ENCODE results near the gene OR6A2. TPM values are rescaled to one million over a fixed set of nuclear protein-coding genes. Genes with fewer than 3 reads are reported as not detected.

Gene OR6A2
- total RNA-seq, 1 donor from 2014 or later: under 0.01 TPM

- DNase-seq (ENCODE audit: low read depth in 2 of 2): peak; percentile 70 to 76
Observed at GRCh38 chr11:6757373-6757967, 42.0 kb downstream of the OR6A2 start.

GRCh38 chr11:6755953-6756347, 43.5 kb downstream of the OR6A2 start:
- no peak for DNase-seq (ENCODE audit: low read depth in 2 of 2)

- DNase-seq (ENCODE audit: low read depth in 2 of 2): peak; percentile 10 to 36
Observed at GRCh38 chr11:6755303-6755952, 44.1 kb downstream of the OR6A2 start.

GRCh38 chr11:6747097-6747668, 52.3 kb downstream of the OR6A2 start:
- no peak for DNase-seq (ENCODE audit: low read depth in 2 of 2)

- no peak for DNase-seq (ENCODE audit: low read depth in 2 of 2)
Observed at GRCh38 chr11:6746626-6747025, 52.9 kb downstream of the OR6A2 start.

- DNase-seq (ENCODE audit: low read depth in 2 of 2): peak; percentile 14 to 65
Observed at GRCh38 chr11:6746086-6746618, 53.3 kb downstream of the OR6A2 start.

- DNase-seq (ENCODE audit: low read depth in 2 of 2): no peak
Observed at GRCh38 chr11:6745465-6746015, 53.9 kb downstream of the OR6A2 start.

- no peak for DNase-seq (ENCODE audit: low read depth in 2 of 2)
Observed at GRCh38 chr11:6745018-6745417, 54.5 kb downstream of the OR6A2 start.

GRCh38 chr11:6742260-6742659, 57.2 kb downstream of the OR6A2 start:
- DNase-seq (ENCODE audit: low read depth in 2 of 2): no peak

Other genes with a start within 250 kb of the OR6A2 start
- gene RRP8, start 196.1 kb downstream of the OR6A2 start, total RNA-seq: 8.1 and 9.2 TPM in 2 replicates
- 111 and 145 TPM in 2 replicates for gene ILK, start 195.9 kb downstream of the OR6A2 start, total RNA-seq
- 25.2 and 28.6 TPM in 2 replicates for gene TAF10, start 187.5 kb downstream of the OR6A2 start, total RNA-seq
- 46.2 and 154 TPM in 2 replicates for gene TPP1, start 180.3 kb downstream of the OR6A2 start, total RNA-seq
- 21.4 and 54.1 TPM in 2 replicates for gene DCHS1, start 143.9 kb downstream of the OR6A2 start, total RNA-seq
- 40.6 and 51.2 TPM in 2 replicates for gene MRPL17, start 116.3 kb downstream of the OR6A2 start, total RNA-seq
- under 0.01 TPM in 2 replicates for gene OR2AG2, start 27.7 kb downstream of the OR6A2 start, total RNA-seq
- gene OR2AG1, start 16.7 kb downstream of the OR6A2 start, total RNA-seq: not detected in 2 replicates
- not detected in 2 replicates for gene OR10A5, start 46.0 kb upstream of the OR6A2 start, total RNA-seq
- gene OR10A2, start 63.4 kb upstream of the OR6A2 start, total RNA-seq: not detected in 2 replicates
- not detected in 2 replicates for gene OR10A4, start 76.9 kb upstream of the OR6A2 start, total RNA-seq
- 0.13 and 0.25 TPM in 2 replicates for gene OR2D2, start 92.8 kb upstream of the OR6A2 start, total RNA-seq
- not detected in 2 replicates for gene OR2D3, start 121.3 kb upstream of the OR6A2 start, total RNA-seq
- gene ZNF215, start 126.7 kb upstream of the OR6A2 start, total RNA-seq: 1.3 TPM in 2 replicates
- gene ZNF214, start 220.7 kb upstream of the OR6A2 start, total RNA-seq: 0.38 and 0.77 TPM in 2 replicates
- under 0.01 TPM in 2 replicates for gene NLRP14, start 220.8 kb upstream of the OR6A2 start, total RNA-seq